Endothelial cell of umbilical vein (primary cell): ENCODE measurements around the gene RBM28. TPM values are rescaled to one million over a fixed set of nuclear protein-coding genes. Genes with fewer than 3 reads are reported as not detected.

Experiments
- BruUV-seq: library from RNA; stranded (reverse); fragments of 400-500 nt; replicated peaks from 2 replicates; lab custom pipeline; 2021; lab: Mats Ljungman, UMichigan
- CTCF ChIA-PET: fragments of 300-600, 350-600 bp; sonication (Branson Sonifier 250); formaldehyde crosslinking; loops from one replicate; lab custom pipeline; 2021; ENCODE audit warnings: antibody characterized with exemption, inconsistent platforms; lab: Charles Lee
- POLR2A ChIA-PET: fragments of 300-600, 350-600 bp; sonication (Branson Sonifier 250); formaldehyde crosslinking; loops from one replicate; lab custom pipeline; 2021; ENCODE audit warnings: antibody characterized with exemption, inconsistent platforms; lab: Charles Lee
- DNase-seq: peaks from one replicate; pipeline ENCODE4 v3.0.0-alpha.2; 2011; ENCODE audit warnings: low read depth, low spot score
- FAIRE-seq: peaks from 2 replicates; lab custom pipeline; 2011; peaks lifted over from hg19 to GRCh38; lab: Jason Lieb, UNC
- H2AFZ ChIP-seq: 2 replicates; pipeline ENCODE4 v1.6.0; 2012; ENCODE audit warnings: low read depth, low read length, control low read depth, inconsistent platforms
- H3K27ac ChIP-seq: 2 replicates; pipeline ENCODE4 v1.5.1; 2011; ENCODE audit warnings: low read depth, mild to moderate bottlenecking, control low read depth, low read length, moderate library complexity; ENCODE audit not compliant: insufficient read depth
- H3K27me3 ChIP-seq, 2 experiments: 2 replicates each; pipeline versions ENCODE4 v1.6.0 to v1.6.1; 2011; ENCODE audit warnings: low read length in 2 of 2, mixed read lengths in 1 of 2; ENCODE audit not compliant: control insufficient read depth in 2 of 2, insufficient read depth in 2 of 2
- H3K36me3 ChIP-seq, 2 experiments: 2 replicates in 1 of 2; 3 replicates in 1 of 2; pipeline ENCODE4 v1.5.1; 2011; ENCODE audit warnings: low read length in 2 of 2, mild to moderate bottlenecking in 1 of 2, moderate library complexity in 1 of 2; ENCODE audit not compliant: control insufficient read depth in 2 of 2, insufficient read depth in 2 of 2; ENCODE audit errors: extremely low read depth in 1 of 2
- H3K4me1 ChIP-seq: 3 replicates; pipeline ENCODE4 v1.5.1; 2011; ENCODE audit warnings: mild to moderate bottlenecking, low read length; ENCODE audit not compliant: control insufficient read depth, insufficient read depth; ENCODE audit errors: extremely low read depth
- H3K4me2 ChIP-seq: 2 replicates; pipeline ENCODE4 v1.6.1; 2011; ENCODE audit warnings: low read length, control low read depth, mixed read lengths; ENCODE audit not compliant: insufficient read depth
- H3K4me3 ChIP-seq, 3 experiments: fragments of 200-600 bp in 1 of 3; sonication (generic), shearing (Covaris generic) in 1 of 3; replicated peaks in 1 of 3; 2 replicates each; pipeline ENCODE4 v1.5.1; 2011 to 2016; ENCODE audit warnings: control low read depth in 3 of 3, low read length in 3 of 3, mild to moderate bottlenecking in 2 of 3, inconsistent platforms in 1 of 3, low read depth in 1 of 3, moderate library complexity in 1 of 3; ENCODE audit not compliant: insufficient read depth in 1 of 3
- H3K79me2 ChIP-seq: 2 replicates; pipeline ENCODE4 v1.6.0; 2012; ENCODE audit warnings: low read length, inconsistent platforms; ENCODE audit not compliant: control insufficient read depth, insufficient read depth
- H3K9ac ChIP-seq: replicated peaks from 2 replicates; pipeline ENCODE3; 2011; ENCODE audit warnings: low read length, control low read depth; ENCODE audit not compliant: insufficient read depth; ENCODE audit errors: extremely low read depth
- H3K9me1 ChIP-seq: replicated peaks from 3 replicates; pipeline ENCODE4 v1.6.0; 2011; ENCODE audit warnings: mild to moderate bottlenecking, low read length; ENCODE audit not compliant: control insufficient read depth, insufficient read depth; ENCODE audit errors: extremely low read depth
- H3K9me3 ChIP-seq: replicated peaks from 2 replicates; pipeline ENCODE4 v1.5.1; 2012; ENCODE audit warnings: low read length, inconsistent platforms; ENCODE audit not compliant: control insufficient read depth, insufficient read depth
- H4K20me1 ChIP-seq: replicated peaks from 2 replicates; pipeline ENCODE3; 2011; ENCODE audit warnings: mild to moderate bottlenecking, low read length; ENCODE audit not compliant: control insufficient read depth, insufficient read depth; ENCODE audit errors: extremely low read depth
- CTCF ChIP-seq, 2 donors: IDR thresholded peaks; 1 replicate in 1 of 2; 2 replicates in 1 of 2; pipeline ENCODE4 v1.5.1; 2011; ENCODE audit warnings: low read length in 2 of 2, mild to moderate bottlenecking in 2 of 2, moderate library complexity in 2 of 2, control low read depth in 1 of 2, inconsistent platforms in 1 of 2, low read depth in 1 of 2; ENCODE audit not compliant: insufficient read depth in 1 of 2; ENCODE audit errors: extremely low read depth in 1 of 2
- EZH2 ChIP-seq: IDR thresholded peaks from 2 replicates; pipeline ENCODE4 v1.6.1; 2012; ENCODE audit warnings: borderline replicate concordance, low read depth, mild to moderate bottlenecking, moderate library complexity, low read length, inconsistent platforms; ENCODE audit not compliant: severe bottlenecking
- FOS ChIP-seq: IDR thresholded peaks from 2 replicates; pipeline ENCODE4 v1.6.1; 2011; ENCODE audit warnings: mild to moderate bottlenecking, low read length, moderate library complexity, borderline replicate concordance; ENCODE audit not compliant: insufficient read depth
- GATA2 ChIP-seq: IDR thresholded peaks from 2 replicates; pipeline ENCODE4 v1.7.0; 2011; ENCODE audit warnings: low read depth, mild to moderate bottlenecking, moderate library complexity, mixed read lengths, low read length; ENCODE audit not compliant: insufficient read length, insufficient read depth
- JUN ChIP-seq: IDR thresholded peaks from 2 replicates; pipeline ENCODE4 v1.6.1; 2011; ENCODE audit warnings: borderline replicate concordance, low read depth; ENCODE audit not compliant: insufficient read length, insufficient read depth
- MAX ChIP-seq: IDR thresholded peaks from 2 replicates; pipeline ENCODE4 v1.6.1; 2011; ENCODE audit not compliant: insufficient read depth, insufficient read length
- MYC ChIP-seq: IDR thresholded peaks from one replicate; pipeline ENCODE4 v1.6.1; 2011; ENCODE audit warnings: mild to moderate bottlenecking, low read depth, low read length
- POLR2A ChIP-seq: IDR thresholded peaks from 2 replicates; pipeline ENCODE4 v1.6.1; 2012; ENCODE audit warnings: low read depth, mild to moderate bottlenecking, control low read depth, low read length
- POLR2AphosphoS5 ChIP-seq: IDR thresholded peaks from 2 replicates; pipeline ENCODE4 v1.6.1; 2012; ENCODE audit warnings: low read depth, mild to moderate bottlenecking, control low read depth, low read length, moderate library complexity; ENCODE audit not compliant: insufficient read depth
- dilution Hi-C: fragments of 300-500 bp; cut with MboI; formaldehyde crosslinking; loops from one replicate; pipeline ENCODE4 v1.15.0; 2019; ENCODE audit warnings: low sequenced_read_pairs; ENCODE audit not compliant: extremely low pct_ligation_motif_present
- intact Hi-C: fragments of 100-400 bp; cut with micrococcal nuclease; formaldehyde crosslinking; loops from one replicate; pipeline ENCODE4 v1.10.0; 2022
- polyA plus RNA-seq, 4 experiments: library from polyadenylated mRNA; depleted of rRNA in 3 of 4; stranded (reverse) in 3 of 4; unstranded in 1 of 4; fragments of >200 nt; gene quantifications; 2 replicates each; pipeline versions ENCODE4 v1.2.1 to v1.2.3, GENCODE V29; 2011 to 2012; ENCODE audit warnings: missing spikeins in 1 of 4
- total RNA-seq: library from RNA; stranded (reverse); gene quantifications from 2 replicates; pipeline ENCODE4 v1.2.3, GENCODE V29; 2021

The RBM28 gene
- total and polyA plus RNA-seq, 2 donors (not counting 3 experiments of a cell fraction or from before 2014, with no cell fraction given), result 11.6 to 58.7 TPM

GRCh38 chr7:128253701-128254100 lies 90.0 kb downstream of the RBM28 start:
- FAIRE-seq (no peak), DNase-seq (no peak)
- Histone ChIP-seq H3K9ac (no peak overlapping the region), H3K4me3 (no peak overlapping the region), H3K9me3 (no peaks in the 10 kb centered on the region), H4K20me1 (no peaks in the 10 kb centered on the region), H2AFZ (no peak overlapping the region), H3K79me2 (no peaks in the 10 kb centered on the region), H3K36me3 (no peaks in the 10 kb centered on the region), H3K27ac (no peak overlapping the region), H3K4me1 (no peaks in the 10 kb centered on the region), H3K4me2 (no peak overlapping the region), H3K27me3 (peaks cover 0 to 10% of the 10 kb centered on the region in 2 experiments), H3K9me1 (no peaks in the 10 kb centered on the region)
- TF ChIP-seq MAX (no peak), EZH2 (no peak), POLR2AphosphoS5 (no peak), CTCF (IDR thresholded peaks at IDR 0.05; ENCODE audit: extremely low read depth in 1 of 2, insufficient read depth in 1 of 2, low read depth in 1 of 2, low read length in 2 of 2) (no peak), GATA2 (no peak), MYC (no peak), JUN (no peak), POLR2A (no peak), FOS (no peak)
- dilution Hi-C loops, result no loop called here
- intact Hi-C loops, result no loop called here
- POLR2A ChIA-PET, result no interaction called here
- CTCF ChIA-PET, result no interaction called here
- BruUV-seq, result no TSS peak
